RCC 7860 (cell line): ENCODE measurements around the gene OR1N1.
A peak's percentile ranks its signal among the peaks of the same experiment; 100 is the strongest.
"Not testable (repeated sequence)": the region's sequence is repeated elsewhere in the genome, so short reads cannot be mapped to it uniquely, and the experiment has no call there.

Experiments used
- DNase-seq: peaks from one replicate; pipeline ENCODE4 v3.0.0-alpha.2; 2015; ENCODE audit warnings: low spot score
- FAIRE-seq: peaks from 2 replicates; lab custom pipeline; 2012; peaks lifted over from hg19 to GRCh38; lab: Jason Lieb, UNC

OR1N1 gene

GRCh38 chr9:122527193-122527592 lies at the start of gene OR1N1:
Gene OR1N1 (minus strand): TSS chr9:122527293. CDS start chr9:122527293, 0 bp downstream.
- no peak for FAIRE-seq

GRCh38 chr9:122572456-122572855 lies 45.4 kb upstream of the OR1N1 start:
- DNase-seq (no peak), FAIRE-seq (no peak)

More at GRCh38 chr9:122527193-122527592, at the start of gene OR1N1:
- no peak for DNase-seq

- DNase-seq (no peak), FAIRE-seq (no peak)
Observed at GRCh38 chr9:122567901-122568300, 40.8 kb upstream of the OR1N1 start.

- DNase-seq, result no peak
- FAIRE-seq, result no peak
Observed at GRCh38 chr9:122562134-122562760, 35.2 kb upstream of the OR1N1 start.

GRCh38 chr9:122561446-122561845 lies 34.4 kb upstream of the OR1N1 start:
- DNase-seq (no peak), FAIRE-seq (no peak)

- FAIRE-seq (no peak), DNase-seq (no peak)
Observed at GRCh38 chr9:122552812-122553211, 25.7 kb upstream of the OR1N1 start, which contains the start of gene OR1N2. Gene OR1N2 (plus strand): TSS chr9:122553112. CDS start chr9:122553212, 100 bp downstream.

GRCh38 chr9:122551371-122551770 lies 24.3 kb upstream of the OR1N1 start:
- no peak for DNase-seq
- FAIRE-seq, result no peak

- FAIRE-seq, result no peak
- DNase-seq, result no peak
Observed at GRCh38 chr9:122546196-122546595, 19.1 kb upstream of the OR1N1 start.

GRCh38 chr9:122538757-122539156 lies 11.7 kb upstream of the OR1N1 start:
- DNase-seq (no peak), FAIRE-seq (no peak)

GRCh38 chr9:122537066-122537465 lies 10.0 kb upstream of the OR1N1 start:
- peak; percentile 18 for DNase-seq
- FAIRE-seq, result peak; percentile 69

- FAIRE-seq, result no peak
Observed at GRCh38 chr9:122536134-122536533, 9.0 kb upstream of the OR1N1 start.

GRCh38 chr9:122531157-122531556 lies 4.1 kb upstream of the OR1N1 start:
- not testable (repeated sequence) for DNase-seq, FAIRE-seq

More at GRCh38 chr9:122536134-122536533, 9.0 kb upstream of the OR1N1 start:
- no peak for DNase-seq

GRCh38 chr9:122526602-122527001 lies 491 bp downstream of the OR1N1 start:
- DNase-seq (no peak), FAIRE-seq (no peak)

GRCh38 chr9:122519376-122519775 lies 7.7 kb downstream of the OR1N1 start:
- FAIRE-seq (no peak), DNase-seq (no peak)

GRCh38 chr9:122518841-122519240 lies 8.3 kb downstream of the OR1N1 start, which contains the start of gene OR1J4:
Gene OR1J4 (plus strand): TSS chr9:122519141. CDS start chr9:122519141, 0 bp downstream.
- FAIRE-seq (no peak), DNase-seq (no peak)

GRCh38 chr9:122518226-122518625 lies 8.9 kb downstream of the OR1N1 start:
- FAIRE-seq (no peak), DNase-seq (no peak)

GRCh38 chr9:122510502-122510901 lies 16.6 kb downstream of the OR1N1 start, which contains the start of gene OR1J2:
Gene OR1J2 (plus strand): TSS chr9:122510802. CDS start chr9:122510802, 0 bp downstream.
- FAIRE-seq, result no peak
- DNase-seq, result no peak

GRCh38 chr9:122506964-122507363 lies 20.1 kb downstream of the OR1N1 start:
- FAIRE-seq (no peak), DNase-seq (no peak)

GRCh38 chr9:122498883-122499288 lies 28.2 kb downstream of the OR1N1 start:
- peak; percentile 26 for DNase-seq
- no peak for FAIRE-seq

- DNase-seq (no peak), FAIRE-seq (no peak)
Observed at GRCh38 chr9:122479062-122479461, 48.0 kb downstream of the OR1N1 start.

- no peak for FAIRE-seq
- DNase-seq, result no peak
Observed at GRCh38 chr9:122477826-122478225, 49.3 kb downstream of the OR1N1 start, which contains the start of gene OR1J1. Gene OR1J1 (minus strand): TSS chr9:122477926. CDS start chr9:122477926, 0 bp downstream.

GRCh38 chr9:122477346-122477745 lies 49.7 kb downstream of the OR1N1 start:
- no peak for DNase-seq
- no peak for FAIRE-seq
